NCI-H510A (cell line): ENCODE data around the gene ABHD6.
"Not testable (repeated sequence)": the region's sequence is repeated elsewhere in the genome, so short reads cannot be mapped to it uniquely, and the experiment has no call there.

Source experiments
- DNase-seq: peaks from one replicate; lab custom pipeline; 2025; lab: John Stamatoyannopoulos, UW

Gene ABHD6

DNA sequence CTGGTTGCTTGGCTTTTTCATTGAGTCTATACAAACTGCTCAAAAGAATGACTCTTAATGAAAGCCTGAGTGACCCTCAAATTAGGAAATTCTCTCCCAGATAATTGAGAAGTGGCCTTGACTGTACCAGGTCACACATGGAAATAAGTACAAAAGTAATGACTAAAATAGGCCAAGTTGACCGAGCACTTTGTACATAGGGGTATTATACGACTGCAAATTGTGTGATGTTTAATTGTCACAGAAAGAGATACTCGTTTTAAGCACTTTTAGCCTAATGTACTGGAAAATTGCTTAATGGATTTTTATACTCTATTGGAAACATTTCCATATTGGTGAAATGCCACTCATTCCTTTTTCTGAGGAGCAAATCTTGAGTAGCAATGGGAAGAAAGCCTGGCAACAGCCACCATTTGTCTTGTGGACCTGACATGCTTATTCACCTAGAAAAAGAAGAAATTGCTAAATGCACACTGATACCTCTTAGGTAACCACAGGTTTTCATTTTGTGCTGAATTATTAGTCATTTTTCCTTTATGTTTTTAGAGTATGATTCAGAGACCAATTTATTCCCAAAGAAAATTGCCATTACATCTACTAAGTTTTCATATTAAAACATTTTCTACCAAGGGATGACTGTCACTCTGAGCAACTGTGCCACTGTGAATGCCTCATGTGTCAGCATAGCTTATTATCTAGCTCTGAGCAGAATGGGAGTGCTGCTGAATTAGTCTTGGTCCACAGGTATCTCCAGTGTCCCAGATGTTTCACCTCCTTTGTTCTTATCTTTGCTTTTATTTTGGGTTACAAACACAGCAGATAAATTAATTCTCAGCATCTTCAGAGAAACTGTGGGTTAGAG is 86.2 kb downstream of the ABHD6 start:
- no peak for DNase-seq

DNA sequence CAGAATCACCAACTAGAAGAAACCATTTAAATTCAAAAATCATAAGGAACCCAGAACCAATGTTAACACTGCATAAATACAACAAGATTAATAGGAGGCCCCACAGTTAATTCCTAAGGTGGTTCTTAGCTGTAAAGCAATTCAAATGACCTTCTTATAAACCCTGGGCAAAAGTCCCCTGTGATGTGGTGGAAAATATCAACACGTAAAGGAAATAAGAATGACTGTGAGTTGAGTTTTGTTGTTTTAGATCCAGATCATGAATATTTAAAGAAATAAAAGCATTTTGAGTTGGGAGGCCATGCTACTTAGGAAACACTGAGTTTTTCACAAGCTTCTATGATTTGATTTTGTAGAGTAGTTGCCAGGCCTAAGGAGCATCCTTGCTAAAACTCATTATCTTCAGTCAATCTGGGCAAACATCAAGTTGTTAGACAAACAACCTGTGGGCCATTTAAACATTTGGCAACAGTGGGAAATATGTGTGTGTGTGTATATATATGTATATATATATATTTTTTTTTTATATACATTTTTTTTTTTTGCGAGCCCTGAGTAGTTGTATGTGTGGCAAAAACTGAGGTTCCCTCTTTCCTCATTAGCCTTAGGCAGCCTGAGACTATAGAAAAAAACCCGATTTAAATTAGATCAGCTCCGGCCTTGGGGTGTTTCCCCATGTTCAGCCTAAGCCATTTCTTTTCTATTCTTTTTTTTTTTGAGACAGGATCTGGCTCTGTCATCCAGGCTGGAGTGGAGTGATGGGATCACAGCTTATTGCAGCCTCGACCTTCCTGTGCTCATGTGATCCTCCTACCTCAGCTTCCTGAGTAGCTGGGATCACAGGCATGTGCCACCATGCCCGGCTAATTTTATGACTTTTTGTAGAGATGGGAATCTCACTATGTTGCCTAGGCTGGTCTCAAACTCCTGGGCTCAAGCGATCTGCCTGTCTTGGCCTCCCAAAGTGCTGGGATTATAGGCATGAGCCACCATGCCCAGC is 87.1 kb downstream of the ABHD6 start:
- DNase-seq = no peak

DNA sequence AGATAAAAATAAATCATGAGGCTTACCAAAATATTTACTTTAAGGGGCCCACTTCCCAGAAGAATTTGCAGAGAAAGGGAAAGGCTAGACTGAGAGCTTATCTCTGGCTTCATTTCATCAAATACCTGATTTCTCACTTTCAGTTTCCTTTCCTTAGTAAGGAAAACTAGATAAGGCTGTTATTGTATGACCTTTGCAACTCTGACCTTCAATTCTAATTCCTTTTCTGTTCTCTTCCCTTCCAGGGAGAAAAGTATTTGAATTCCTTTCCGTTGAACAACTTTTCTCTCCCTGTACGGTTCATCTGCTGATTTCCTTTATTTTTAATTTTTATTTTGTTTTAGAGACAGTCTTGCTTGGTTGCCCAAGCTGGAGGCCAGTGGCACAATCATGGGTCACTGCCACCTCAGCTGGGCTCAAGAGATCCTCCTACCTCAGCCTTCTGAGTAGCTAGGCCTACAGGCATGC is 88.0 kb downstream of the ABHD6 start:
- no peak for DNase-seq

DNA sequence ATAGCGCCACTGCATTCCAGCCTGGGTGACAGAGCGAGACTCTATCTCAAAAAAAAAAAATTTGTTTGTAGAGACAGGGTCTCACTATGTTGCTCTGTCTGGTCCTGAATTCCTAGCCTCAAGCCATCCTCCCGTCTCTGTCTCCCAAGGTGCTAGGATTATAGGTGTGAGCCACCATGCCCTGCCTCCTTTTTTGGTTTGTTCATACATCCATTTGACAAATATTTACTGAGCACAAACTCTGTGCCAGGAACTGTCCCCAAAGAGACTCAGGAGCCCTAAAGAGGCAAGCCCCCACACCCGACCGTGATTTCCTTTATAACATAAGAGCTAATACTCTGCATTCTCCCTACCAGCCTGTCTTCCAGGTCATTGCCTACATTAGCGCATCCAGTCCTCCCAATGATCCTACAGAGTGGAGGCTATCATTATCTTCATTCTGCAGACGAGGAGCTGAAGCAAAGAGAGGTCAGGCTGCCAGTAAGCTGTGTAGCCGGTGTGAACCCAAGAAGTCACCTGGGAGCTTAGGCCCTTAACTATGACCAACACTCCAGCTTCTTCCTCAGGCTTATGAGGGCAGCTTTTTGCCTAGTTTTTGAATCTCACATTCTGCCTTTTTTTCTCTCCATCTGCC is 88.8 kb downstream of the ABHD6 start:
- DNase-seq = no peak

DNA sequence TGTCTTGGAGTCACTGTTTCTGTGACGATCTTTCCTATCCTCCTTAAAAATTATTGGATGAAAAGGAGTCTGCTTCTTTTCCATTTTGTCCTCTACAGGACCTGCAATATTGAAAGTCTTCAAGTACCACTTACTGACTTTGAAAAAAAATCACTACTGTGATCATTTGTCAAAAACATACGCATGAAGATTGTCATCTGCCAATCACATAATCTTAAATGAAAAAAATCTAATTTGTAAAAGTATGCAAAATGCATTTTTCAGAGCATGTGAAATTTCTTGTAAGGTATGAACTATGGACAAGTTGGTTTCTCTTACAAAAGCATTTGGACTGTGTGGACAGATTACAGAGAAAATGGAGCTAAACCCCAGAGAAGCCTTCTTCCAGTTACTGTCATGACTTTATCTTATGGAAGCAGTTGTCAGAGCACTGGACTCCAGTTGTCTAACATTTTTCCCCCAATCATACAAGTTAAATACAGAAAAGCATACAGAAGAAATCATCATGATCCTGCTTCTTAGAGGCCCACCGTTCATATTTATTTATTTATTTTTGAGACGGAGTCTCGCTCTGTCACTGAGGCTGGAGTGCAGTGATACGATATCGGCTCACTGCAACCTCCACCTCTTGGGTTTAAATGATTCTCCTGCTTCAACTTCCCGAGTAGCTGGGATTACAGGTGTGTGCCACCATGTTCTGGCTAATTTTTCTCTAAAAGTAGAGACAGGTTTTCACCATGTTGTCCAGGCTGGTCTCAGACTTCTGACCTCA is 91.7 kb downstream of the ABHD6 start:
- DNase-seq = no peak

DNA sequence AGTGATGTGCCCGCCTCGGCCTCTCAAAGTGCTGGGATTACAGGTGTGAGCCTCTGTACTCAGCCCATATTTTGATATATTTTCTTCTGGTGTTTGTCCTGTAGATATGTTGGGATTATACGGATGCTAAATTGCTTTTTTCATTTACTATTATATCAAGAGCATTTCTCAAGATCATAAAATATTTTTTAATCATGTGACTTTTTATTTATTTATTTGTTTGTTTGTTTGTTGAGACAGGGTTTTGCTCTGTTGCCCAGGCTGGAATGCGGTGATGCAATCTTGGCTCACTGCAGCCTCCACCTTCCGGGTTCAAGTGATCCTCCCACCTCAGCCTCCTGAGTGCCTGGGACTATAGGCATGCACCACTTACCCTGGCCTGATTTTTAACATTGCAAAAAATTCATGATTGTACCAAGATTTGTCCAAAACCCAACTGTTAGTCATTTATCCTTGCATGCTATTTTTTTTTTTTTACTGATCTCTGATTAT is 92.4 kb downstream of the ABHD6 start:
- no peak for DNase-seq

DNA sequence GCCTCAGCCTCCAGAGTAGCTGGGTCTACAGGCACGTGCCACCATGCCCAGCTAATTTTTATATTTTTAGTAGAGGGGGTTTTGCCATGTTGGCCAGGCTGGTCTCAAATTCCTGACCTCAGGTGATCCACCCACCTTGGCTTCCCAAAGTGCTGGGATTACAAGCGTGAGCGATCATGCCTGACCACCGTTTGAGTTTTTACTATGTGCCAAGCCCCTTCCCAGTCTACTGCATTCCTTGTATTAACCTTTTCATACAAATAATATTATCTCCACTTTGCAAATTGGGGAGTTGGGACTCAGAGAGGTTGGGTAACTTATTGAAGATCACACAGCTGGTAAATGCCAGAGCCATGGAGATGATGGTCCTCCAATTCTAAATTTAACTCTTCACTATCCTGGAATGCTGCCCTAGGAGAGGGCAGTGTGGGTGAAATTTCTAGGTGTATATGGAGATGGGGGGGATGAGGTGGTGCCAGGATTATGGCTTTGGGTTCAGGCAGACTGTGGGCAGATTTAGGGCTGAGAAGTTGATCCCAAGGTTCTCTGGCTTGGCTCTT is 94.1 kb downstream of the ABHD6 start:
- DNase-seq = no peak

DNA sequence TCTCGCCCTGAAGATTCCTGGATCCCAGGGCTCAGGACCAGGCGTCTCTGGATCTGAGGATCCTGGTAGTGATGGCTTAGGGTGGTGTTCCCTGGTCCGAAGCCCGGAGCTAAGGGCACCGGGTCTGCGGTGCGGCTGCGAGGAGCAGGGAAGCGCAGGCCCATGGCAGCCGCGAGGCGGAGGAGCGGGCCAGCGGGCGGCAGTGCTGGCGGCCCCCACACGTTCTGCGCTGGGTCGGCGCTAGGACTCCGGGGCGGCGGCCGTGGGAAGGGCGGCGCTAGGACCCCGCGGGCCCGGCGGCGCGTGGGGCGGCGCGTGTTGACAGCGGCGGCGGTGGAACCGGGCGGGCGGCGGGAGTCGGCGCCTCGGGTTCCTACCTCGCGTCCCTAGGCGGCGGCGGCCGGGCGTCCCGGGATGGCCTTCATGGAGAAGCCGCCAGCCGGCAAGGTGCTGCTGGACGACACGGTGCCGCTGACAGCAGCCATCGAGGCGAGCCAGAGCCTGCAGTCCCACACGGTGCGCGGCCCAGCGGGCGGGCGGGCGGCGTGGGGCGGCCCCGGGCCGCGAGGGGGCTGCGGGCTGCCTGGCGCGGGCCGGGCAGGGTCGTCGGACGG is 95.1 kb downstream of the ABHD6 start, which contains the start of gene PXK:
TSS of gene PXK (plus strand) at position 318 of the 614 bp plus-strand sequence. CDS start at position 415, 97 bp downstream.
- DNase-seq = no peak

DNA sequence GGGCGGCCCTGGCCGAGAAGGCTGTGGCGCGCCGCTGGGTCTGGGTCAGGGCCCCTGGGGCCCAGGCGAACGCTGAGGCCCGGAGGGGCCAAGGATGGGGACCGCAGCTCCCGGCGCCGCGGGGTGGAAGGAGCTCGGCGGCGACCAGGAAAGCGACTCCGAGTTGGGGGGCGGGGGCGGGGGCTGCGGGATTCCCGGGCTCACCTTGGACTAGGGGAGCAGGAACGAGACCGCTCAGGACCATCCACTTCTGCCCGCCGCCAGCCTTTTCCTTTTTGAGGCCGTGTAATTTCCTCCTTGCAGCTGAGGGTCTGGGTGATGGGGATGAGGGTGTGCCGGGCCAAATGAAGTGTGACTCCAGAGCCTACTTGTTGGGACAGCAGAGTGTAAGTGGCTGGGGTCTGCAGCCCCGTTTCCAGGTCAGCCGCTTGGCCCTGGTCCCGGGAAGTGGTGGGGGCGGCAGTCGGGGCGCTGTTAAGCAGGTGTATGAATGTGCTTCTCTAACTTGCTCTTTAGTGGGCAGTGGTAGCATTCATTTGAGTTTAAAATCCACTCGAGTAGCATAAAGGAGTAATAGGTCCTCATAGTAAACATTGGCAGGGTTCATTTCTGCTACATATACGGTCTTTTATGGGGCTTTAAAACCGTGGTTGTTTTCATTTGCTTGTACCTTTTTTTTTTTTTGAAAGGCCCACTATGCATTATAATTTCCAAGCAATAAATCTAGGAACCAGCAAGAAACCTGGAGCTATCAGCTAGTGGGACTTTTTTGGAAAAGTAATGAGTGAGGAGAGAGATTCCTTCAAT is 95.8 kb downstream of the ABHD6 start:
- no peak for DNase-seq

DNA sequence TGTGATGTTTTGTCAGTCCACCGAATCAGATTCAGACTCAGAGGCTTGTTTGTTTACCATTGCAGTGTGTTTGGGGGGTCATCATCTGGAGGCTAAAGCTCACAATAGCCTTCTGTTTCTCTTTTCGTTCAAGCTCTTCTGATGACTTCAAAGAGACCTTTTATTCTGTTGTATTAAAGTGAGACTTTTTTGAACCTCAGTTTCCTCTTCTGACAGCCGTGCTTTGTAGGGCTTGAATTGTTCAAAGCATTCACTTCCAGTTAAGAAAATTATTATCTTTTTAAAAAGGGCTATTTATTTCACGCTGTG is 96.4 kb downstream of the ABHD6 start:
- no peak for DNase-seq

DNA sequence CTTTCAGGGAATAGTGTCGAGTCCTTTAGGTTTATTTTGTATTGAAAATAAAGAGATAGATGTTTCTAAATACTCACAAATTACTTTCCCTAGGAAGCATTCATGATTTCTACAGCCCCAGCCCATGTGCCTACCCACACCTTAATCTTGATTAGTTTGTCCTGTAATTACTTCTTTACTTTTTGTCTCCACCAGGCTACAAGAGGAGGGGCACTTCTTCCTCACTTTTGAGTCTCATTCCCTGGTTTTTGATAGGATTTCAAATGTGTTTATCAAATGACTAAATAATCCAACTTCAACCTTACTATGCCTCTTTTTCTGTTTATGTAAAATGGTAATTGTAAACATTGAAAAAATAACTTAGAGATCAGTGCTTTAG is 96.9 kb downstream of the ABHD6 start:
- DNase-seq = no peak

DNA sequence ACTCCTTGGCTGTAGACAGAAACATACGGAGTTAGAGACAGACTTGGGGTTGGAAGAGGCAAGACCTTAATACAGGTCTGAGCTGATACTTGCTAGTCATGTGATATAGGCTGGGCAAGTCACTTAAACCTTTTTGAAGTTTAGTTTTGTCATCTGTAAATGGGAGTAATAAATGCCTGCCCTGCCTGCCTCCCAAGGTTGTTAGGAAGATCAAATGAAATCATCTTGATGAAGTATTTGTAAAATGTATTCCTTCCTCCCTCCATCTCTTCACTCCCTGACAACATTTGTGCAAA is 98.0 kb downstream of the ABHD6 start:
- no peak for DNase-seq

DNA sequence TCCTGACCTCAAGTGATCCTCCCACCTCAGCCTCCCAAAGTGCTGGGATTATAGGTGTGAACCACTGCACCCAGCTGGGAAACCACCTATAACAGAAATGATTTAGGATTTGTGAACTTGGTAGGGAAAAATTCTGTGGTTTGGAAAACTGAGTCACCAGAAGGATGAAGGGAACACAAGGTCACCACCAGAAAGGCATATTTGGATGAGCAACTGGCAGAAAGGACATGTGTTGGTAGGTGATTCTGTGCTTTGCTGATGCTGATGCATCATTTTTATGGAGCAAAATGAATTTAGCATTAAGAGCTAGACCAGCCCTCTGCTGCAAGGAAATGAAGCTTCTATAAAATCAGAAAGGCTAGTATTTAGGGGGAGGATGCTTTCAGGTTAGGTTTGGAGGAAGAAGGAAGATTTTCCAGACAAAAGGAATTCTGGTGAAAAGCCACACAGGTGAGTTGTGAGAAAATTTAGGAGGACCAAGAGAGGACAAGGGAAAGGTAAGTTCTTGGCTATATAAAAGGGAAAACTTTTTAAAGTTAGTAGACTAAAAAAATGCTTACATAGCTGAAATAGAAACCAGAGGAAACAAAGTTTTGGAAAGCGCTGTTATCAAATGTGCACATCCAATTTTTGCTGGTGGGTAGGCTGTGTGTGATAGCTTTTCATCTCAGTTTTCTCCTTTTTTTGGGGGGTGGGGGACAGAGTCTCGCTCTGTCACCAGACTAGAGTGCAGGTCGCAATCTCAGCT is 98.7 kb downstream of the ABHD6 start:
- no peak for DNase-seq

DNA sequence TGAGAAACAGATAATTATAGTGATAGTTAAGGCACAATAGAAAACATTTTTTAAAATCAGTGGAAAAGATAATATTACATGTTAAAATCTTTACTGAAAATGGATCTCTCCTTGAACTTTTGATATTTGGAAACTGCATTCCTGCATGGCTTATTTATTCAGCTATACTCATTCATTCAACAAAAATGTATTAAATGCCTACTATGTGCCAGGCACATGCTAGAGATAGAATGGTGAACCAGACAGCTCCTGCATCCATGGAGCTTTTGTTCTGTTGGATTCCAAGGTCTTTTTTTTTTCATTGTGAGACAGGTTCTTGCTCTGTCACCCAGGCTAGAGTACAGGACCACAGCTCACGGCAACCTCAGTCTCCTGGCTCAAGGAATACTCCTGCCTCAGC is 99.6 kb downstream of the ABHD6 start:
- DNase-seq = no peak

DNA sequence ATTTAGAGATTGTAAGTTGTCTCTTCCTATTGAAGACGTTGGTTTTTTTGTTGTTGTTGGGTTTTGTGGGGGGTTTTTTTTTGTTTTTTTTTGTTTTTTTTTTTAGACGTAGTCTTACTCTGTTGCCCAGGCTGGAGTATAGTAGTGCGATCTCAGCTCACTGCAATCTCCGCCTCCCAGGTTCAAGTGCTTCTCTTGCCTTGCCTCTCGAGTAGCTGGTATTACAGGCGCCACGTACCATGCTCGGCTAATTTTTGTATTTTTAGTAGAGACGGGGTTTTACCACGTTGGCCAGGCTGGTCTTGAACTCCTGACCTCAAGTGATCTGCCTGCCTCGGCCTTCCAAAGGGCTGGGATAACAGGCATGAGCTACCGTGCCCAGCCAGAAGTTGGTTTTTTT is 101.6 kb downstream of the ABHD6 start:
- DNase-seq = not testable (repeated sequence)

DNA sequence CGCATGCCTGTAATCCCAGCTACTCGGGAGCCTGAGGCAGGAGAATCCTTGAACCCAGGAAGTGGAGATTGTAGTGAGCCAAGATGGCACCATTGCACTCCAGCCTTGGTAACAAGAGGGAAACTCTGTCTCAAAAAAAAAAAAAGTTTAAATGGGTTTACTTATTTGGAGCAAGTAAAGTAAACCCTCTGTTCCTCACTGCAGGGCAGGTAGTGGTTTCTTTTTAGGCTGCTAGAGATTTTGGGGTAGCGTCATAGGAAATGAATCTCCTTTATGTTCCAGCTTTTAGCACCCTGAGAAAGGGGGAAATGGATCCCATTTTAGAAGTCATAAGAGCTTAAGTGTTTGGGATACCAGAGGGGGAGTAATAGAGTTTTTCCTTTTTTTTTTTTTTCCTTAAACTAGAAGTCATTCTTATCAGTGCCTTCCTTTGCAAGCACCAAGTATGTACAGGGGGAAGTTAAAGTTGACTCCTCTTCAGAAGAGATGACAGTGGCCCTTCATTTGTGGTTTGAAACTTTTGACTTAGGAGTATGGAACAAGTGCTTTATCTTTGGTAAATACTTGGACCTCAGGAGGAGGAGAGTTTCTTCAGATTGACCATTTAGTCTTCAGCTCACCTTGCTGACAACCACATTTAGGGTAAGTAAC is 103.1 kb downstream of the ABHD6 start:
- no peak for DNase-seq

DNA sequence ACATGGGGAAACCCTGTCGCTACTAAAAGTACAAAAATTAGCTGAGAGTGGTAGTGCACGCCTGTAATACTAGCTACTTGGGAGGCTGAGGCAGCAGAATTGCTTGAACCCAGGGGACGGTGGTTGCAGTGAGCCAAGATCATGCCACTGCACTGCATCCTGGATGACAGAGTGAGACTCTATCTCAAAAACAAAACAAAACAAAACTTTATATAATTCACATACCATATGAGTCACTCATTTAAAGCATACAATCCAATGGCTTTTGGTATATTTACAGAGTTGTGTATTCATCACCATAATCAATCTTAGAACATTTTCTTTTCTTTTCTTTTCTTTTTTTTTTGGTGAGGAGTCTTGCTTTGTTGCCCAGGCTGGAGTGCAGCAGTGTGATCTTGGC is 103.8 kb downstream of the ABHD6 start:
- no peak for DNase-seq

DNA sequence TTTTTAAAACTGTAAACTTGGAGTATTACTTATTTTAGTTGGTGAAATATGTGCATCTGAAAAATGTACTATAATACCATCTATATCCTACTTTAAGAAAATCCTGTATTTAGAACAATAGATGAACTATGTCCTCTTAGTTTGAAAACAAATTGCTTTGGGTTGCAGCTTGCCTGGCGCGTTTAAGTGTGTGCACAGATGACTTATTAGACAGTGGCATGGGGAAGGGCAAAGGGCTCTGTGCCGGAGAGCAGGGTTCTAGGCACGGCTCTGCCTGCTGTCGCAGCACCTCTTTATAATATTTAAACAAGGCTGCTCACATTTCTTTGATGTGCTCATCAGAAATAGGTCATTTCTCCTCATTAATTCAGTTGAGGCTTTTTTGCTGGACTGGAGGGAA is 105.1 kb downstream of the ABHD6 start:
- DNase-seq = no peak
